ENCODE results near the gene VAV2.

Gene VAV2

GRCh38 chr9:133832877-133833276, 159.2 kb downstream of the VAV2 start:
- DNase-seq, result no peak

GRCh38 chr9:133830711-133831110, 161.4 kb downstream of the VAV2 start:
- DNase-seq, result no peak

- no peak for DNase-seq
These were observed 161.8 kb downstream of the VAV2 start for GRCh38 chr9:133830310-133830709.

DNA sequence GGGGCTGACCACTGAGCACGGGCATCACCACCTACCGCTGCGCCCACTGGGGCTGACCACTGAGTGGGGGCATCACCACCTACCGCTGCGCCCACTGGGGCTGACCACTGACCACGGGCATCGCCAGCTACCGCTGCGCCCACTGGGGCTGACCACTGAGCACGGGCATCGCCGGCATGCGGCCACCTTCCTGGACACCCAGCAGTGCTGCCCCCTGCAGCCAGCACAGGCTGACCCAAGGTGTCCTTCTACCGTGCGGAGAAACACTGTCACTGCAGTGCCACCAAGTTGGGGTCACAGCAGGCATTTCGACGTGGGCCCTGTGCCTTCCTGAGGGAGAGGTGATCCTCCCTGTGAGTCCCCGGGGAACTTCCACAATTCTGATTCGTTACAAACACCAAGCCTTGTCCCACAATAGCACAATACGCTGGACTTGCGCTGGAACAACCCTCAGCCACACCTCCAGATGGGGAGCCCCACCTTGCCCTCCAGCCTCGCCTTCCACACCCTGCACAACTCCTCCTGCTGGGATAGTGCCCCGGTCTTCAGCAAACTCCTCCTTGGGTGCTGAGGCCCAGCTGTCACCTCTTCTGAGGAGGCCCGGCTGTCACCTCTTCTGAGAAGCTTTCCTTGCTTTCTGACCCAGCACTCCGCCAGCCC, 163.7 kb downstream of the VAV2 start:
- no peak for DNase-seq

GRCh38 chr9:133826289-133827085, 165.6 kb downstream of the VAV2 start:
- DNase-seq, result no peak

DNA sequence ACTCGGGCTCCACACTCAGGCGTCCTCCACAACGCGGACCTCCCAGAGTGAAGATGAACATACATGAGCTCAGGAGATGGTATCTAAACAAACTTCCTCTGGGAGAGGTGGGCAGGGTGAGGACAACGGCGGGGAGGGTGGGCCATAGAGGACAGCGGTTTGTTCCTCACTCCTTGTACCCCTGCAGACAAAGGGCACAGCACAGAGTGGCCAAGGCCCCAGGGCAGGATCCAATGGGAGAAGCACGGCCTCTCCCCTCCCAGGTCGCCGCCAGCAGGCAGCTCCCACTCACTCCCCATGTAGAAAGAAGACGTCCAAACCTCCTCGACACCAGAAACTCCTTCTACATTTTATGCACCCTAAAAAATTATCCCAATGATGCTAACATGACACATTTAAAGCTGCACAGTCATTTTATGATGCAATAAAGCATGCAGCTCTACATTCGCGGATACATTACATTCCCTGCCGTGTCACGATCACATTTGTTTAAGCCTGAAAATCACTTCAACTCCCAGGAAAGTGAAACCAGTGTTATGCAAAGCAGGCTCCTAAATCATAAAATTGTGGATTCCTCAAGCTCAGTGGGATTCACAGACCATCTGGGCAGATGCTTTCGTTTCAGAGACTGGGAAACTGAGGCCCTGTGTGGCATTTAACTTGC, 166.4 kb downstream of the VAV2 start:
- no peak for DNase-seq

DNA sequence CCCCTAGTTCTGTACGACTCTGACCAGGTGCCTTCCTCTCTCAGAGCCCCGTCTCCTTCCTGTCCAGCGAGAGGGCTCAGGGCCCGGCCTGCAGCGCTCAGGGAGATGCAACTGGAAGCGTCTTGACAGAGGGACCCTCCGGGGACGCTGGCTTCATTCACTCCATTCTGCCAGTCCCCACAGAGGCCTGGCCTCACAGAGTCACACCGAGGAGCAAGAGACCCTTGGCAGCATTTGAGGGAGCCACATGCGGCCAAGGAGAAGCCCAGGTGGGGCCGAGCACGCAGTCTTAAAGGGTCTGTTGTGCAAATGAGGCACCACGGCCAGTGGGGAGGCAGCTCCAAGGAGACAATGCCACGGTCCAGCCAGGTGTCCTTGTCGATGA, 167.3 kb downstream of the VAV2 start:
- no peak for DNase-seq

DNA sequence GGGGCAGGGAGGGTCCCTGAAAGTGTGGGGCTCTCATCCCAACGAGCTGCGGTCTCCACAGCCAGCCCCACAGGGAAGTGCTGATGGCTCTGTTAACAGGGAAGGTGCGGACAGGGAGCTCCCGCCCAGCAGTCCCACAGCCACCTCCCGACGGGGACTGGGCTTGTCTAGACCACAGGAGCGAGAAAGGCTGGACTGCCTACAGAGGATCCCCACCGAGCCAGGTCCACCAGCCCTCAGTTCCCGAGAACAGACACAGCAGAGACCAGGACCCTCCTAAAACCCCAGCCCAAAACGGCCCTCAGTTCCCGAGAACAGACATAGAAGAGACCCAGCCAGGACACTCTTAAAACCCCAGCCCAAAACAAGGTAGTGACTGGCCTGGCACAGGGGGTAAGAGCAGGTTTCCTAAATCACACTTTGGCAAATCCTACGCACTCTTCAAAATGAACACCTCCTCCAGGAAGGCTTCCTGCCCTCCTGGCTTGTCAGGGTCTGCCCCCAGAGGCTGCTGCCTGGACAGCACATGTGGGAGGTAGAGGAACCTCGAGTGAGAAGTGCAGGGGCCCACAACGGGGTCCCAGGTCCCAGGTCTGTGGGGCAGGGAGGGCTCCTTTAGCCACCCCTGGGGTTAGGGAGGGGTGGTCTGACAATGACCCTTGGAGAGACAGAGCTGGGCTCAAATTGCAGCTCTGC, 167.9 kb downstream of the VAV2 start:
- no peak for DNase-seq

DNA sequence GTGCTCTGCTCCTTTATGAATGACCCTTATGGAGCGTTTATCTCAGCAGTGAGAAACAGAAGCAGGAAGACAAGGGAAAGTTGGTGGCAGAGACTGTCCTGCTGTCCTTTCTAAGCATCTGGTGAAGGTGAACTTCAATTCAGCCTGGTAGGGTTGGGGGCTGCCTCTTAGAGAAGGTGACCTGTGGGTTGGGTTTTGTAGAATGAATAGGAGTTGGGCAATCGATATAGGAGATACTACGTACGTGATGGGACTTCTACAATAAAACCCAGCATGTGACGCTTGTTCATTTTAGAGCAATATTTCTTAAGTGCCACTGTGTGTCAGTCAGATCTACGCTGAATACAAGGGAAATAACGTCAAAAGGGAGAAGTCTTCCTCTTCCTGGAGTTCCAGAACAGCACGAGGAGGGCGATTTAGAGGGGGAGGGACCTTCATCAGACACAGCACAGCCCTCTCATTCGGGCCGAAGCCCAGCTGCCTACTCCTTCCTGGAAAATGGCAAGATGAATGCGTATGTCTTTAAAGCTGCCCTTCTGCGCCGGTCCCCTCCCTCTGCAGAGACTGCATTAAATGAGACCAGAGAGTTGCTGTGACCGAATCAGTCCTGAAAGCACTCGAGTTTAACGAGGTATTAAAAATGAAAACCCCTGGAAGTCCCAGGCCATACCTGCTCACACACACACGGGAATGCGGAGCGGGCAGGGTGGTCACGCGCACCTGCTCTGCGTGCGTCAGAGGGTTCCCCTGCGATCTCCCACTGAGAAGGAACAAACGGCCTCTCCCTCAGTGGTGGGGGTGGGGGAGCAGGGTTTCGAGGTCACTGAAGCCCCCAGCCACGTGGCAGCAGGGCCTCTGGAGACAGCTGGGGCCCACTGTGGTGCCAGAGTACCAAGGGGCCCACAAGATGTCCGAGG, 168.7 kb downstream of the VAV2 start:
- DNase-seq, result no peak

- no peak for DNase-seq
These were observed 169.6 kb downstream of the VAV2 start for GRCh38 chr9:133822430-133823065.

GRCh38 chr9:133821601-133822429, 170.3 kb downstream of the VAV2 start:
- DNase-seq, result no peak

DNA sequence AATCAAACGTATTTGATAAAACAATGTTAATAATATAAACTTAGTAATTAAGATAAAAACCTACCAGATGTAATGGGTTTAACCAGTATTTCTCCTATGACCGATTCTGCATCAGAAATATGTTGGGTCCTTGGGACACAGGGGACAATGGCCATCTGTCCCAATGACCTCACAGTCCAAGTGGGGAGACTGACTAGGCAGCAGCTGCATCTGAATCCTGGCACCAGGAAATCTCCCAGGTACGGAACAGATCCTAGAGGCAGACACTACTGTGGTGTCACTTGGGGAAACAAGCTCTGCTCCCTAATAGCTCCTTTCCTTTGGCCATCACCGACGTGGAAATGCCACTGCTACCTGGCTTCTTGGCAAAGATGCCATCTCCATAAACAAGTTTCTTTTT, 172.2 kb downstream of the VAV2 start:
- DNase-seq, result no peak

DNA sequence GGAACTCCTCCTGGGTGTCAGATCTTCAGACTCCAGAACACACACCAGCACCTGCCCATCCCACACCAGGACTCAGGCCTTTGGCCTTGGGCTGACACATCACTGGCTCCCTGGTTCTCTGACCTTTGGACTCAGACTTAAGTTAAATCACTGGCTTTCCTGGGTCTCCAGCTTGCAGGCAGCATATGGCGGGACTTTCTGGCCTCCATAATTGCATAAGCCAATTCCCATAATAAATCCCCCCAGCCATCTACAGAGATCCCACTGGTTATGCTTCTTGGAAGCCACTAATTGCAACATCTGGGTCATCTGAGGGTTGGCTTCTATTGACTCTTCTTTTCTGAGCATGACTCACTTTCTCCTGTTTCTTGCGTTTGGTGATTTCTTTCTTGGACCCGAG, 173.7 kb downstream of the VAV2 start:
- DNase-seq, result no peak

GRCh38 chr9:133815781-133816180, 176.3 kb downstream of the VAV2 start:
- DNase-seq, result no peak

DNA sequence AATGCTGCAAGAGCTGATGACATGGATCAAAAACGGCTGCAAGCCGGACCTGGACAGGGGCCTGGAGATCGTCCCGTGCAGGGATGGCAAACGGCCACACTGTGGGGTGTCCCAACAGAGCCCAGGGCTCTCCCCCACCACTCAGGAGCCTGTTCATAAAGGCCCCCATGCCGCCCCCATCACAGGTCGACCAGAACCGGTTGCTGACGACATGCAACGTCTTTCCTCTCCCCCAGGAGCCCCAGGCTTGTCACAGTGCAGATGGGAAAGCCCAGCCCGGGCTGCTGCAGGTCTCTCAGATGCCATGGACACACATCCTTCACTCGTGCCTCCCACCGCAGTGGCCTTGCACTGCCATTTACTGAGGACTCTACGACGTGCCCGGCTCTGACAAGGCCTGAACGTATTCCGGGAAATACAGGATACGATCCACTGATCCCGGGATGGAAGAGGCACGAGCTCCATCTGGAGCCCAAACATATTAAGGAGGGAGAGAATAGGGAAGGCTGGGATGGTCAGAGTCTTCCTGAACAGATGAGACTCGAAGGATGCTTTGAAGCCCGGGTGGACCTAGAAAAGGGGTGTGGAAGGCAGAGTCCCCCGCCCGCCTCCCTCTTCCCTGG, 177.4 kb downstream of the VAV2 start:
- DNase-seq, result no peak

DNA sequence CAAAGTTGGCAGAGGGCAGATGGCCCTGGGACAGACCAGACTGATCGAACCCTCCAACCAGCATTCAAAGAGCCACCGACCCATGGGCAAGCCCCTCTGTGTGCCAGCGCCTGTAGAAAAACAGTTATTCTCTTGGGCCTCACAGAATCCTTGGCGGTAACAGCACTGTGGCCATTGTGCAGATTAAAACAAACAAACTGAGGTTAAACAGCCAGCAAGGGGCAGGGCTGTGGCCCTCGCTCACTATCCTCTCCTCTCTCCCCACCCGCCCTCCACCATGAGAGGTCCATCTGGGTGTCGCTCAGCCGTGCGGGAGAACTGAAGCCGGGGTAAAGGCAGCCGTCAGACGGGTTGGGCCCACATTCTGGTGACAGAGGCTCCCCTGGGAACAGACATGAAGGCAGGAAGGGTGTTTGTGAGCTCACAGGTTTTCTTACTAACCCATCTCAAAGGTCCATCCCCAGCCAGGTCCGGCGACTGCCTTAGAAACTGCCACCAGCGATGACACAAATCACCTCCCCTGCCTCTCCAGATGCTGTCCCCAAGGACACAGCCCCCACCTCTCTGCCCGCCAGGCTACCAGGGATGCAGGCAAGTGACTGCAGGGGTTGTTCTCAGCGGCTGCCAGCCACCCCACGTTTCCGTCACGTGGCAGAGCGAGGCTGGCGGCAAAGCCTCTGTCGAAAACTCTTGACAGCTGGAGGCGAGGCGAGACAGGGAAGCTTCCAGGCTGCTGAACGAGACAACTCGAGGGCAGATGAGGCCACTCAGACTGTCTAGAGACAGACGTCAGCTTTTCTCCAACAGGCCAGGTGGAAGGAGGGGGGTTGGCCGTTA, 178.2 kb downstream of the VAV2 start:
- DNase-seq, result no peak

DNA sequence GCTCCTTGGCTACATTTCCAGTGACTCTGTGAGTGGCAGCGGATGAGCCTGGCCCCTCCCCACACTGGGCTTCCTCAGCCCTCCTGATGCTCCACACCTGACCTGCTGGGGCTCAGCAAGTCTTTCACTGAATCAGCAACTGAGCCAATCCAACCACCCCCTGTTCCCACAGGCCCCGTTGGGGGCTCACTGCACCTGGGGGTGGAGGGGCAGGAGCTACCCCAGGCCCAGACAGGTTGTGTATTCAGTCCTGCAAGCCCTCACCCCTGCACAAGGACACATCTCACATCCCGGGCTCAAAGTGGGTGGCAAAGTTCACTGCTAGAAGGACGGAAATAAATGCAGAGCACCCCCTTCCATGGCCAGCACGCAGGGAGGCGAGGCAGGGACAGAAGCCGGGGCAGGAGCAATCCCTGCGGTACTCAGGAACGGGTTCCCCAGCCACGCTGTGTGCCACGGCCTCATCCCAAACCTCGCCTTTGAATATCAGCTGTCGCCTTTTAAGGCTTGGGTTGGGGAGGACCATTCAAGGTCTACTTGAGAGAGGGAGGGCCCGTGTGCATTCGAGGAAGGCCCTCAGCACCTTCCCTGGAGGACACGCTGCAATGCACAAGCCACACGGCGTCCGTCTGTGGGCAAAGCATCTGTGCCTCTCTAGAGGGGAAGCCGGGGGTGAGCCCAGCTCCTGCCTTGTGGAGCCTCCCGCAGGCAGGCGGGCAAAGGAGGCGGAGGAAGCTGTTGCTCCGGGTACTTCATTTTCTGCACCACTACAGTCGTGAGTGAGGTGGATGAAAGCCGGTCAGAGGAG, 179.0 kb downstream of the VAV2 start:
- no peak for DNase-seq

GRCh38 chr9:133812077-133812868, 179.9 kb downstream of the VAV2 start:
- no peak for DNase-seq

Measured in stimulated activated CD4-positive, alpha-beta T cell treated with anti-CD3 and anti-CD28 coated beads, Interleukin-2, amount 100 ng/mL, for 24 hours (primary cell).